ENCODE results near the gene APOL2. TPM values are rescaled to one million over a fixed set of nuclear protein-coding genes. Genes with fewer than 3 reads are reported as not detected.
"Not testable (repeated sequence)": the region's sequence is repeated elsewhere in the genome, so short reads cannot be mapped to it uniquely, and the experiment has no call there.

The APOL2 gene
- total and polyA plus RNA-seq, 11 donors = 26.6 to 213 (median 53.3) TPM

- DNase-seq (no peak), ATAC-seq (no peak)
- no peaks in the 10 kb centered on the region for H3K27me3 ChIP-seq
- peaks cover 0 to 75% (median 4%) of the 10 kb centered on the region in 12 donors for H3K4me1 ChIP-seq
- no peaks in the 10 kb centered on the region for H3K36me3 ChIP-seq
- peak overlapping the region in 1 of 12 donors; percentile 56 for H3K27ac ChIP-seq
- no peak overlapping the region for H3K4me3 ChIP-seq
- WGBS, 4 donors = 87 to 98% (median 96%) methylated on average over 1 of the region's 1 CpG
- peaks cover 0 to 4% (median 0%) of the 10 kb centered on the region in 12 donors for H3K9me3 ChIP-seq
- TF ChIP-seq POLR2A (IDR thresholded peaks at IDR 0.05) (no peak), CTCF (IDR thresholded peaks at IDR 0.05) (no peak)
- intact Hi-C loops (cut with DNase I) = no loop called here
Observed at GRCh38 chr22:36208914-36209313, 30.4 kb downstream of the APOL2 start.

- intact Hi-C loops (cut with DNase I) = no loop called here
Observed at GRCh38 chr22:36208162-36208765, 31.1 kb downstream of the APOL2 start.

GRCh38 chr22:36206255-36206654, 33.1 kb downstream of the APOL2 start:
- Histone ChIP-seq H3K4me1 (peaks cover 0 to 73% (median 19%) of the 10 kb centered on the region in 12 donors), H3K9me3 (peaks cover 0 to 4% (median 0%) of the 10 kb centered on the region in 12 donors), H3K27me3 (no peaks in the 10 kb centered on the region), H3K36me3 (no peaks in the 10 kb centered on the region), H3K27ac (no peak overlapping the region), H3K4me3 (no peak overlapping the region)
- intact Hi-C loops (cut with DNase I) = no loop called here
- TF ChIP-seq CTCF (IDR thresholded peaks at IDR 0.05) = no peak
- no peak for TF ChIP-seq POLR2A (IDR thresholded peaks at IDR 0.05)
- DNase-seq (no peak), ATAC-seq (no peak)
- 85 to 93% (median 89%) methylated on average over 1 of the region's 1 CpG for WGBS, 4 donors

More at GRCh38 chr22:36208162-36208765, 31.1 kb downstream of the APOL2 start:
- Histone ChIP-seq H3K4me1 (peaks cover 0 to 75% (median 4%) of the 10 kb centered on the region in 12 donors), H3K4me3 (no peak overlapping the region), H3K27me3 (no peaks in the 10 kb centered on the region), H3K9me3 (peaks cover 0 to 4% (median 0%) of the 10 kb centered on the region in 12 donors), H3K36me3 (no peaks in the 10 kb centered on the region), H3K27ac (peak overlapping the region in 3 of 12 donors; percentile 2 to 56 (median 2))
- ATAC-seq (no peak), DNase-seq (no peak)
- 24 to 64% (median 36%) methylated on average over 1 of the region's 1 CpG for WGBS, 4 donors
- TF ChIP-seq CTCF (IDR thresholded peaks at IDR 0.05) (no peak), POLR2A (IDR thresholded peaks at IDR 0.05) (no peak)

GRCh38 chr22:36205573-36205972, 33.8 kb downstream of the APOL2 start:
- H3K4me3 ChIP-seq; H3K36me3 ChIP-seq; H3K27ac ChIP-seq; H3K27me3 ChIP-seq; H3K9me3 ChIP-seq; intact Hi-C loops (cut with DNase I); ATAC-seq; DNase-seq: not testable (repeated sequence)
- H3K4me1 ChIP-seq = peaks cover 0 to 68% (median 15%) of the 10 kb centered on the region in 12 donors
- 62 to 99% (median 75%) methylated on average over 4 to 5 of the region's 5 CpGs for WGBS, 4 donors

GRCh38 chr22:36204632-36205015, 34.7 kb downstream of the APOL2 start:
- TF ChIP-seq CTCF (IDR thresholded peaks at IDR 0.05) (no peak), POLR2A (IDR thresholded peaks at IDR 0.05) (no peak)
- no peak overlapping the region for H3K4me3 ChIP-seq
- peaks cover 0 to 67% (median 20%) of the 10 kb centered on the region in 12 donors for H3K4me1 ChIP-seq
- ATAC-seq (no peak), DNase-seq (no peak)
- no peak overlapping the region for H3K27ac ChIP-seq
- H3K9me3 ChIP-seq = peaks cover 0 to under 1% (median 0%) of the 10 kb centered on the region in 12 donors
- no peaks in the 10 kb centered on the region for H3K36me3 ChIP-seq
- intact Hi-C loops (cut with DNase I) = no loop called here
- no peaks in the 10 kb centered on the region for H3K27me3 ChIP-seq
- WGBS, 4 donors = 70 to 82% (median 79%) methylated on average over 6 of the region's 6 CpGs
